H1 (cell line): ENCODE data around the gene SLC43A3. TPM values are rescaled to one million over a fixed set of nuclear protein-coding genes. Genes with fewer than 3 reads are reported as not detected.
A peak's percentile ranks its signal among the peaks of the same experiment; 100 is the strongest.

Experiments
- ASH2L ChIP-seq: fragments of 200-600, 300-600 bp; sonication (generic); IDR thresholded peaks from one replicate; pipeline ENCODE4 v1.7.1; 2017; ENCODE audit warnings: low read length
- EZH2 ChIP-seq: fragments of 200-600 bp; sonication (generic); IDR thresholded peaks from 2 replicates; pipeline ENCODE4 v1.7.1; 2012; ENCODE audit warnings: low read depth, mild to moderate bottlenecking, moderate library complexity, low read length, inconsistent platforms; ENCODE audit not compliant: severe bottlenecking
- KDM4A ChIP-seq: IDR thresholded peaks from one replicate; pipeline ENCODE4 v1.7.1; 2012; ENCODE audit warnings: low read depth, mild to moderate bottlenecking, moderate library complexity, low read length, inconsistent platforms; ENCODE audit not compliant: severe bottlenecking
- POLR2A ChIP-seq, 2 experiments: IDR thresholded peaks; 1 replicate in 1 of 2; 2 replicates in 1 of 2; pipeline ENCODE4 v1.6.1; 2011; ENCODE audit warnings: low read depth in 2 of 2, low read length in 2 of 2, mild to moderate bottlenecking in 2 of 2; ENCODE audit errors: control extremely low read depth in 1 of 2
- RAD21 ChIP-seq, 2 experiments: IDR thresholded peaks in 1 of 2; conservative IDR thresholded peaks in 1 of 2; 2 replicates each; pipeline ENCODE4 v1.6.1; 2011; ENCODE audit warnings: low read depth in 2 of 2, low read length in 2 of 2, improper control_type of control experiment in 1 of 2, inconsistent platforms in 1 of 2, mild to moderate bottlenecking in 1 of 2, moderate library complexity in 1 of 2
- TBP ChIP-seq: IDR thresholded peaks from 2 replicates; pipeline ENCODE4 v1.6.1; 2011; ENCODE audit warnings: low read depth, low read length, improper control_type of control experiment
- polyA plus RNA-seq, 7 experiments: library from polyadenylated mRNA; depleted of rRNA in 3 of 7; stranded (reverse) in 5 of 7; unstranded in 2 of 7; fragments of >200 nt in 5 of 7; fragments of 200-250 nt in 2 of 7; gene quantifications; 1 replicate in 5 of 7; 2 replicates in 1 of 7; 4 replicates in 1 of 7; pipeline versions ENCODE4 v1.2.1 to v1.2.3, GENCODE V29; 2011 to 2013; ENCODE audit warnings: missing spikeins in 2 of 7, mixed read lengths in 2 of 7
- total RNA-seq: library from RNA; stranded (reverse); fragmentation: NEBNext Ultra II Directional; extraction: Animal tissue kit (Norgen Biotek cat#: 25700); gene quantifications from 2 replicates; pipeline ENCODE4 v1.2.1, GENCODE V29; 2021
- TF ChIP-seq, protein P1 (sequence below): IDR thresholded peaks from 2 replicates; pipeline ENCODE4 v1.6.1; 2012; ENCODE audit warnings: low read length, inconsistent platforms

The SLC43A3 gene
- total and polyA plus RNA-seq, 2 of the 8 experiments (the other 6 are each of a cell fraction or from before 2014, with no cell fraction given), result 31.8 to 67.8 TPM

DNA sequence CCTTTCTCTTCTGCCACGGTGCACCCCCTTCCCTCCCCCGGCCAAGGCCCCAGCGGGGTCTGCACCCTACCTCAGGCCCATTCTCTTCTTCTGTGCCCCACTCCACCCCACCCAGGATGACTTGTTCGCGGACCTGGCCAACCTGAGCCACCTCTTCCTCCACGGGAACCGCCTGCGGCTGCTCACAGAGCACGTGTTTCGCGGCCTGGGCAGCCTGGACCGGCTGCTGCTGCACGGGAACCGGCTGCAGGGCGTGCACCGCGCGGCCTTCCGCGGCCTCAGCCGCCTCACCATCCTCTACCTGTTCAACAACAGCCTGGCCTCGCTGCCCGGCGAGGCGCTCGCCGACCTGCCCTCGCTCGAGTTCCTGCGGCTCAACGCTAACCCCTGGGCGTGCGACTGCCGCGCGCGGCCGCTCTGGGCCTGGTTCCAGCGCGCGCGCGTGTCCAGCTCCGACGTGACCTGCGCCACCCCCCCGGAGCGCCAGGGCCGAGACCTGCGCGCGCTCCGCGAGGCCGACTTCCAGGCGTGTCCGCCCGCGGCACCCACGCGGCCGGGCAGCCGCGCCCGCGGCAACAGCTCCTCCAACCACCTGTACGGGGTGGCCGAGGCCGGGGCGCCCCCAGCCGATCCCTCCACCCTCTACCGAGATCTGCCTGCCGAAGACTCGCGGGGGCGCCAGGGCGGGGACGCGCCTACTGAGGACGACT is 49.3 kb upstream of the SLC43A3 start (continued):
- 0 out of 2 replicates have a peak, but pooled peaks have one; percentile 8 for TF ChIP-seq TBP
- TF ChIP-seq ASH2L, result peak; percentile 17
- TF ChIP-seq, protein P1, sequence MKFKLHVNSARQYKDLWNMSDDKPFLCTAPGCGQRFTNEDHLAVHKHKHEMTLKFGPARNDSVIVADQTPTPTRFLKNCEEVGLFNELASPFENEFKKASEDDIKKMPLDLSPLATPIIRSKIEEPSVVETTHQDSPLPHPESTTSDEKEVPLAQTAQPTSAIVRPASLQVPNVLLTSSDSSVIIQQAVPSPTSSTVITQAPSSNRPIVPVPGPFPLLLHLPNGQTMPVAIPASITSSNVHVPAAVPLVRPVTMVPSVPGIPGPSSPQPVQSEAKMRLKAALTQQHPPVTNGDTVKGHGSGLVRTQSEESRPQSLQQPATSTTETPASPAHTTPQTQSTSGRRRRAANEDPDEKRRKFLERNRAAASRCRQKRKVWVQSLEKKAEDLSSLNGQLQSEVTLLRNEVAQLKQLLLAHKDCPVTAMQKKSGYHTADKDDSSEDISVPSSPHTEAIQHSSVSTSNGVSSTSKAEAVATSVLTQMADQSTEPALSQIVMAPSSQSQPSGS, result no peak
- TF ChIP-seq EZH2, result peak; percentile 65
- TF ChIP-seq POLR2A (IDR thresholded peaks at IDR 0.05; ENCODE audit: control extremely low read depth in 1 of 2, low read depth in 2 of 2, low read length in 2 of 2), result peak in 1 of 2 experiments; percentile 24; a peak in 1 of 3 replicates
- no peak for TF ChIP-seq RAD21 (IDR thresholded peaks at IDR 0.05 in 1 of 2, conservative IDR thresholded peaks at IDR 0.05 in 1 of 2; ENCODE audit: low read depth in 2 of 2, low read length in 2 of 2)
- TF ChIP-seq KDM4A, result peak; percentile 48
